NB4 (cell line): ENCODE measurements around the gene TMEM63A.

Experiments
- DNase-seq: peaks from one replicate; pipeline ENCODE4 v3.0.0; 2010; ENCODE audit warnings: low read depth
- H3K4me3 ChIP-seq: one replicate; pipeline ENCODE4 v1.5.1; 2011; ENCODE audit warnings: mild to moderate bottlenecking, low read depth, low read length, moderate library complexity
- CTCF ChIP-seq: IDR thresholded peaks from one replicate; pipeline ENCODE4 v1.5.1; 2012; ENCODE audit warnings: low read depth, low read length
- MAX ChIP-seq: IDR thresholded peaks from 2 replicates; pipeline ENCODE4 v1.6.1; 2011; ENCODE audit warnings: low read depth, low read length
- MYC ChIP-seq: IDR thresholded peaks from 2 replicates; pipeline ENCODE4 v1.6.1; 2011; ENCODE audit warnings: low read depth, low read length
- POLR2A ChIP-seq: IDR thresholded peaks from 2 replicates; pipeline ENCODE4 v1.6.1; 2011; ENCODE audit warnings: mild to moderate bottlenecking; ENCODE audit not compliant: insufficient read length; ENCODE audit errors: extremely low read depth

The TMEM63A gene

GRCh38 chr1:225896937-225897549, 14.9 kb upstream of the TMEM63A start:
- no peak overlapping the region for H3K4me3 ChIP-seq
- TF ChIP-seq MAX (no peak), CTCF (no peak), POLR2A (no peak), MYC (no peak)
- no peak for DNase-seq

GRCh38 chr1:225896494-225896893, 14.3 kb upstream of the TMEM63A start:
- TF ChIP-seq MYC (no peak), POLR2A (no peak), CTCF (no peak), MAX (no peak)

GRCh38 chr1:225892307-225892706, 10.1 kb upstream of the TMEM63A start:
- no peak overlapping the region for H3K4me3 ChIP-seq
- TF ChIP-seq POLR2A, result no peak
- no peak for TF ChIP-seq MYC
- TF ChIP-seq CTCF, result no peak
- no peak for TF ChIP-seq MAX
- no peak for DNase-seq

More at GRCh38 chr1:225896494-225896893, 14.3 kb upstream of the TMEM63A start:
- H3K4me3 ChIP-seq, result no peak overlapping the region
- no peak for DNase-seq

- no peak for DNase-seq
- TF ChIP-seq CTCF (no peak), MAX (no peak), MYC (no peak), POLR2A (no peak)
- H3K4me3 ChIP-seq, result no peak overlapping the region
Measured at GRCh38 chr1:225891229-225891972, 9.2 kb upstream of the TMEM63A start.

GRCh38 chr1:225890346-225891228, 8.4 kb upstream of the TMEM63A start:
- no peak for TF ChIP-seq CTCF
- TF ChIP-seq MAX, result no peak
- no peak for TF ChIP-seq POLR2A
- TF ChIP-seq MYC, result no peak
- no peak for DNase-seq
- H3K4me3 ChIP-seq, result no peak overlapping the region
